ENCODE data around the gene SNX11.
A peak's percentile ranks its signal among the peaks of the same experiment; 100 is the strongest.

SNX11 gene

GRCh38 chr17:48151220-48151619, 43.7 kb downstream of the SNX11 start:
- no peak overlapping the region for H3K27ac ChIP-seq (replicated peaks)
- peaks cover 40% of the 10 kb centered on the region for H3K27me3 ChIP-seq (ENCODE audit: insufficient read depth, poor library complexity, severe bottlenecking)
- no peak overlapping the region for H3K4me3 ChIP-seq (replicated peaks; ENCODE audit: insufficient read depth, low read length)
- no peak for TF ChIP-seq SPI1 (IDR thresholded peaks at IDR 0.05; ENCODE audit: borderline replicate concordance, low read depth)
- TF ChIP-seq REST (IDR thresholded peaks at IDR 0.05; ENCODE audit: insufficient replicate concordance, low read depth) = no peak
- TF ChIP-seq, protein P1, sequence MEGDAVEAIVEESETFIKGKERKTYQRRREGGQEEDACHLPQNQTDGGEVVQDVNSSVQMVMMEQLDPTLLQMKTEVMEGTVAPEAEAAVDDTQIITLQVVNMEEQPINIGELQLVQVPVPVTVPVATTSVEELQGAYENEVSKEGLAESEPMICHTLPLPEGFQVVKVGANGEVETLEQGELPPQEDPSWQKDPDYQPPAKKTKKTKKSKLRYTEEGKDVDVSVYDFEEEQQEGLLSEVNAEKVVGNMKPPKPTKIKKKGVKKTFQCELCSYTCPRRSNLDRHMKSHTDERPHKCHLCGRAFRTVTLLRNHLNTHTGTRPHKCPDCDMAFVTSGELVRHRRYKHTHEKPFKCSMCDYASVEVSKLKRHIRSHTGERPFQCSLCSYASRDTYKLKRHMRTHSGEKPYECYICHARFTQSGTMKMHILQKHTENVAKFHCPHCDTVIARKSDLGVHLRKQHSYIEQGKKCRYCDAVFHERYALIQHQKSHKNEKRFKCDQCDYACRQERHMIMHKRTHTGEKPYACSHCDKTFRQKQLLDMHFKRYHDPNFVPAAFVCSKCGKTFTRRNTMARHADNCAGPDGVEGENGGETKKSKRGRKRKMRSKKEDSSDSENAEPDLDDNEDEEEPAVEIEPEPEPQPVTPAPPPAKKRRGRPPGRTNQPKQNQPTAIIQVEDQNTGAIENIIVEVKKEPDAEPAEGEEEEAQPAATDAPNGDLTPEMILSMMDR (IDR thresholded peaks at IDR 0.05; ENCODE audit: insufficient read depth, low read length) = no peak
- no peak for DNase-seq (ENCODE audit: low read depth in 1 of 2, low spot score in 1 of 2)

DNA sequence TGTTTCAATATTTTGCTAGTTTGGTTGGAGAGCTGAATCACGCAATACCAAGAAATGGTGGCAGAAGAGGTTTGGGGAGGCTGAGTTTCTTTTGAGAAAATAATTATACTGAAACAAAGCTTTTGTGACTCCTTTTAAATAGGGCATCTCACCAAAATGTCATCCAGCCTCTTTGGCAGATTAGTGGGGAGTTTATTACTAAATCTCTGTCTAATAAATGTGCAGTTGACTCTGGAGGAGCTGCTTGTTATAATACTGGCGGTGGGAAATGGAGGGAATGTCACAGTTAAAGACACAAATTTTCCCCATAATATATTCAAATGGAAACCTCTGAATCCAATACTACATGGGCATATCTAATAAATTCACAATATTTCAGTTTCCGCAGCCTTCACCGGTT, 44.7 kb downstream of the SNX11 start:
- Histone ChIP-seq H3K4me3 (replicated peaks; ENCODE audit: insufficient read depth, low read length) (no peak overlapping the region), H3K27me3 (ENCODE audit: insufficient read depth, poor library complexity, severe bottlenecking) (peaks cover 42% of the 10 kb centered on the region), H3K27ac (replicated peaks) (no peak overlapping the region)
- TF ChIP-seq GABPA (IDR thresholded peaks at IDR 0.05; ENCODE audit: low read depth) = no peak
- TF ChIP-seq, protein P1 (IDR thresholded peaks at IDR 0.05; ENCODE audit: insufficient read depth, low read length) = no peak
- no peak for TF ChIP-seq SPI1 (IDR thresholded peaks at IDR 0.05; ENCODE audit: borderline replicate concordance, low read depth)
- TF ChIP-seq POLR2AphosphoS5 (IDR thresholded peaks at IDR 0.05; ENCODE audit: low read depth) = no peak
- TF ChIP-seq REST (IDR thresholded peaks at IDR 0.05; ENCODE audit: insufficient replicate concordance, low read depth) = no peak
- DNase-seq (ENCODE audit: low read depth in 1 of 2, low spot score in 1 of 2) = no peak

GRCh38 chr17:48153691-48154358, 46.3 kb downstream of the SNX11 start:
- Histone ChIP-seq H3K27ac (replicated peaks) (no peak overlapping the region), H3K27me3 (ENCODE audit: insufficient read depth, poor library complexity, severe bottlenecking) (peaks cover 34% of the 10 kb centered on the region), H3K4me3 (replicated peaks; ENCODE audit: insufficient read depth, low read length) (no peak overlapping the region)
- peak in 1 of 2 experiments; percentile 25 for DNase-seq (ENCODE audit: low read depth in 1 of 2, low spot score in 1 of 2)
- TF ChIP-seq, protein P1 (IDR thresholded peaks at IDR 0.05; ENCODE audit: insufficient read depth, low read length) = no peak
- TF ChIP-seq GABPA (IDR thresholded peaks at IDR 0.05; ENCODE audit: low read depth) (no peak), REST (IDR thresholded peaks at IDR 0.05; ENCODE audit: insufficient replicate concordance, low read depth) (no peak), SPI1 (IDR thresholded peaks at IDR 0.05; ENCODE audit: borderline replicate concordance, low read depth) (peak; percentile 19; the same call in 1 of the 2 replicates)

Data from HL-60 (cell line).